HG03139 (cell line): Measurements from ENCODE around the gene PDCD1.
"Not testable (repeated sequence)": the region's sequence is repeated elsewhere in the genome, so short reads cannot be mapped to it uniquely, and the experiment has no call there.

Source experiments
- ATAC-seq: cut with Tn5 transposase; IDR thresholded peaks from one replicate; pipeline ENCODE4 v1.9.1; 2021; ENCODE audit not compliant: unreplicated experiment

The PDCD1 gene

GRCh38 chr2:241858206-241859016, at the start of gene PDCD1:
Gene PDCD1 (minus strand): TSS chr2:241858894. CDS start chr2:241858838, 56 bp downstream.
- ATAC-seq, result no peak

DNA sequence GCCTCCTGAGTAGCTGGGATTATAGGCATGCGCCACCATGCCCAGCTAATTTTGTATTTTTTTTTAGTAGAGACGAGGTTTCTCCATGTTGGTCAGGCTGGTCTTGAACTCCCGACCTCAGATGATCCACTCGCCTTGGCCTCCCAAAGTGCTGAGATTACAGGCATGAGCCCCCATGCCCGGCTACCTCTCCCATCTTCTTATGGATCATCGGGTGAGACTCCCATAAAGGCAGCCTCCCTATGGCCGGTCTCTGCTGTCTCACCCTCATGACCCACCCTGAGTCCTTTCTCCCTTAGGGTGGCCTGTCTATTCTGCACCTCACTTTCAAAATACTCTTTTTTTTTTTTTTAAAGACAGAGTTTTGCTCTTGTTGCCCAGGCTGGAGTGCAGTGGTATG, 49.1 kb upstream of the PDCD1 start:
- not testable (repeated sequence) for ATAC-seq

DNA sequence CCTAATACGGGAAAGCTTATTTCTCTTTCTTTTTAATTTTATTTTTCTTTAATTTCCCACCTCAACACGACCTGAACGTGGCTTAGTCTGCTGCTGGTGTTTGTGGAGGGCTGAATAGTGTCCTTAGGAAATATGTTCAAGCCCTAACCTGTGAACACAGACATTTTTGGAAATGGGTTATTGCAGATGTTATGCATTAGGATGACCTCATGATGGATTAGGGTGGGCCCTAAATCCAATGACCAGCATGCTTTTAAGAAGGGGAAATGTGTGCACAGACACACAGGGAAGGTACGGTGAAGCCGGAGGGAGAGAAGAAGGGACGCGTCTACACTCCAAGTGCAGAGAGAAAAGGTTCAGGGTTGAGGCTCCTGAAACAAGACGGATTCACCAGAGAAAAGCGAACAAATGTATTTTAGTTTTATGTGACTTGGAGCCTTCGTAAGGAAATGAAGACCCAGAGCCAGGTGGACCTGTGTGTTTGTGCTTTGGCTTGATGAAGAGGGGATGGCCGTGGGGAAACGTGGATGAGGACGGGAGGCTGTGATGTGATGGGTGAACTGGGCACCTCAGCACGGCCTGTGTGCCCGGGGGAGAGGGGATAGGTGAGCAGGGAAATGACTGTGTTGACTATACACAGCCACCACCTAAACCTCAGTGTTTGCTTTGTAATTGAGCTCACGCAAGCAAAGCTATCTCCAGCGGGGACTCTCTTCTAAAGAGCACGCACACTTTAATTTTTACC, 48.3 kb upstream of the PDCD1 start:
- no peak for ATAC-seq

DNA sequence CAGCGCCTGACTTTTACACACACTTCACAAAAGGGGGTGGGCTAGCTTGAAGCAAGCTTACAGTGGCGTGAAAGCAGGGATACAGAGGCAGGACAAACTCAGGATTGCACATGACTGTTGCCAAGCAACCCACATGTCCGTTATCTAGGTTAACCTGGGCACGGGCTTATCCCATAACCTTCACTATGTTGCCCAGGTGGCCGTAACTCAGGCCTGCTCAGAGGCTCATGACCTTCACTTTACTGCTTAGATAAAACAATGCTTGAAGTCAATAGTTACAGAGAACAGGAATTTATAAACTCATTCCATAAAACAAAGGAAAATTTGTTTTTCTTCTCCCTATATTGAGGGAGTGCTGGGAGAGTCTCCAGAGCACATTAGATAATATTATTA, 47.7 kb upstream of the PDCD1 start:
- not testable (repeated sequence) for ATAC-seq

GRCh38 chr2:241905716-241906377, 47.2 kb upstream of the PDCD1 start:
- no peak for ATAC-seq

DNA sequence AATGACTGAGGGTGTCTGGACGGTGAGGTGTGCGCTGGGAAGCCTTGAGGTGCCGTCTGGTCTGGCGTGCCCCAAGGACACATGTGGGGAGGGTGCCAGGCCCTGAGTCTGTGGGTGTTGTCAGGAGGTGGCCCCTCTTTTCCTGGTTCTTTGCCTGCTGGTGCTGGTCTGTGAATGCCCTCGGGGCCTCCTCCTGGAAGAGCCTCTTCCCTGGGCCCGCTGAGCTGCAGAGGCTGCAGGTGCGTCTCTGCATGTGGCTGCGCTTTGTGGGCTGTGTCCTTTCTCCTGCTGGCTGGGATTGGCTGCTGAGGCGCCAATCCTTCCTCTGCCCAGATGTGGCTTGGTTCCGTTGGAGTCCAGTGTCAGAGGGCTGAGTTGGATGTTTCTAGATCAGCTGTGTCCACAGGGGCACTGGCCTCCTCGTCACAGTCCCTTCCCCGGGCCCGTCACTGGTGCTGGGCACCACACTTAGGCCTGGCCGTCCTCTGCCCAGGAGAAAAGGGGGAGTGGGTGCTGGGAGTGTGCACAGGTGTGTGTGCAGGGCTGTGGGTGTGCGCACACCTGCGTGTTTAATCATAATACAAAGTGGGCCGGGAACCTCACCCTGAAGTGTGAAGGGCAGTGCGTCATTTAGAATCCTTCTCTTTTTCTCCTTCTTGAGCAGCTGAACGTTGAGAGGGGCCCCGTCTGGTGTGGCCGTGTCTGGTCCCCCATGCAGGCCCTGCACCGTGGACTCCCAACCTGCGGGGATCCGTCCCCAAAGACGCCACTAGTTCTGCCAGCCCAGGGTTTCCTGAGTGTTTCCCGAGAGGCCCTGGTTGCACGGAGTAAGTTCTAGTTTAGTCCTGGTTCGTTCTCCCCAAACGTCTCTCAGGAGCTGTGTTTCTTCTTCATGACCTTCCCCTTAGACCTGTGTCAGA, 46.4 kb upstream of the PDCD1 start:
- ATAC-seq, result no peak

DNA sequence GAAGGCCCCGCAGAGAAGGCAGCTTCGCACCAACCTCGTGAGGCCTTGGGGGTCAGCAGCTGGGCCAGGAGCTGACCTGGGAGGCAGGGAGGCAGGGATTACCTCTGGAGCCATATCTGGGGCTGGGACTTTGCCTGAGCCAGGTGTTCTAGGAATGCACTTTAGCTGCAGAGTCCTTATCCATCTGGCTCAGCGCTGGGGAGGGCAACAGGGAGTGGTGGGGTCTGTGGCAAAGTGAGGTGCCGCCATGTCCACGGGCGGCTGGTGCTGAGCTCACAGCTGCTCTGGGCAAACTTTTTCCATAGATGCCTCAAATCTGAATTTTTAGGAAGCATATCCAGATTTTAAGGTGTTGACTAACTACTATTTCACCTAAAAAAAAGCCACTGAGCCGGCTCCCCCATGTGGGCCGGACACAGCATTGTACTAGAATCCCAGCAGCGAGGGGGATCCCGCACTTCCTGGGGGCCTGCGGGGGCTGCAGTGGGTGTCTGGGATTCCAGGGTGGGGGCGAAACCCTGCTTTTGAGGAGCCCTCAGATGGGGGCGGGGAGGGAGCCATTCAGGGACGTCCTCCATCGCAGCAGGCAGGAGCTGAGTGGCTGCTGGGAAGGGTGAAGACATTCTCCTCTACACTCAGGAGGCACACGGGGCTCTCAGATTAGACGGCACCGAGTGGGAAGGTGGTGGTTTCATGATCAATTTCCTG, 45.5 kb upstream of the PDCD1 start:
- ATAC-seq, result no peak

GRCh38 chr2:241903121-241904010, 44.7 kb upstream of the PDCD1 start:
- no peak for ATAC-seq

DNA sequence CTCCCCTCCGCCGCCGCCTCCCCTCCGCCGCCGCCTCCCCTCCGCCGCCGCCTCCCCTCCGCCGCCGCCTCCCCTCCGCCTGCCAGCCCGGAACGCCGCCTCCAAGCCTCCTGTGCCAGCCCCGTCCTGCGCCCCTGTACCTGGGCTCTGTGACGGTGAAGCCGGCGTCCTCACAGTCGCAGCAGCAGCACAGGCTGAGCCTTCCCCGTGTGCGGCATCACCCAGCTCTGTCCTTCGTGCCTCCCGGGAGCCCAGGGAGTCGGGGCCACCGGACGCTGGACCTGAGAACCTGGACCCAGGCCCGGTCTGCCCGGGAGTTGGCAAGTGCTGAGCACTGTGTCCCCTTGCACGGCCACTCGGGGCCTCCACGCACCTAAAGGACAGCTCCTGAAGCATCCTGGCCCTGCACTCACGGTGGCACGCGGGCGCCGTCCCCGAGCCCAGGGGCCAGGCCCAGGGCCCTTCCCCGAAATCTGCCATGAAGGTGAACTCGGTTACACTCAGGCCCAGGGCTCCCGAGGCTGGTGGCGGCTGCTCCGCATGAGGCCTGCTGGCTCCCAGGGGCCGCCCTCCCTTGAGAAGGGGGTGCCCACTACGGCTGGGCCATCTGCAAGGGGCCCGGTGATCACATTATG, 43.8 kb upstream of the PDCD1 start:
- no peak for ATAC-seq

DNA sequence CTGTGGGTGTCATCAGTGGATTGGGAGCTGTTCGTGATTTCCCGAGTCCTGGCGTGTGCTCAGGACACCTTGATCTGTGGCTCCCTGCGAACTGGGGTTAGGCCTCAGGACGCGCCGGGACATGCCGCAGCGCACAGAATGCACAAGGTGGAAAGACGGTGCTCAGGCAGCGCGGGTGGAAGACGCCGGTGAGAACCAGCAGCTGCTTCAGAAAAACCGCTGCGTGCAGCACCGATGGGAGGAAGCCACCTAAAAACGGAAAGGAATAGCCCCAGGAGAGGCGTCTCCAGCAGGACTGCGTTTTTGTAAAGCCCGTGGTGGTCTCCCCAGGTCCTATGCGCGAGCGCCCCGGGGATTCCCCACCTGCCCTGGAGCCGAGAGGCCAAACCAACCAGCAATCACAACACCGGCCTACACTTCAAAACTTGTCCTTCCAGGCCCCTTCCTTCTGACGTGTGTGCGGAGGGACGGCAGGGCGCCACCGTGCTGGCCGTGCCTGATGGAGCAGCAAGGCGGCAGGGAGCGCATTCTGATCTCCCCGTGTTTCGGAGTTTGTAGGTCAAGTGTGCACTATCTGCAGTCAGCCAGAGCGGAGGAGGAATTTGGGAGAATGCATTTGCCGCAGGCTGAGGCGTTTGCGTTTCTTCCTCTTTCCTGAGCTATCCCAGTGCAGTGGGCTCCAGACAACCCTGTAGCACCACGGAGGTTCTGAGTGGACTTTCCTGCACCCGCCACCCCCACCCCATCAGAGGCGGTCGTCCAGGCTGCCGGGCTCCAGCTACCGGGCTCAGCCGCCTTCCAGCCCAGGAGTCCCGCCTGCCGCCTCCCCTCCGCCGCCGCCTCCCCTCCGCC, 43.0 kb upstream of the PDCD1 start:
- no peak for ATAC-seq

DNA sequence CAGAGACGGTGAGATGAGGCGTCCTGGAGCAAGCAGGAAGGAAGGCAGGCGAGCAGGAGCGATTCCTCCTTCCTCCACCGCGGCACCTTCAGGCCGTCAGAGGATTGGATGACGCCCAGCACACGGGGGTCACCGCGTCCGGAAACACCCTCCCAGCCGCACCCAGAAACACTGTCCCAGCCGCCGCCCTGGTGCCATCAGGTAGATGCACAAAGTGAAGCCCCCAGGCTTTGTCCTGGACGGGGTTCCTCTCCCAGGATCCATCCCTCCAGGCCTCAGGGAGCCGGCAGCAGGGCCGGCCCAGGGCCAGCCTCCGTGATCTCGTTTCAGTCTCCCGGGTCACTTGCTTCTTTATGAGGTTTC, 42.3 kb upstream of the PDCD1 start:
- no peak for ATAC-seq

GRCh38 chr2:241900251-241901017, 41.7 kb upstream of the PDCD1 start:
- no peak for ATAC-seq

- ATAC-seq, result no peak
These were observed 40.0 kb upstream of the PDCD1 start for GRCh38 chr2:241898463-241899270.

DNA sequence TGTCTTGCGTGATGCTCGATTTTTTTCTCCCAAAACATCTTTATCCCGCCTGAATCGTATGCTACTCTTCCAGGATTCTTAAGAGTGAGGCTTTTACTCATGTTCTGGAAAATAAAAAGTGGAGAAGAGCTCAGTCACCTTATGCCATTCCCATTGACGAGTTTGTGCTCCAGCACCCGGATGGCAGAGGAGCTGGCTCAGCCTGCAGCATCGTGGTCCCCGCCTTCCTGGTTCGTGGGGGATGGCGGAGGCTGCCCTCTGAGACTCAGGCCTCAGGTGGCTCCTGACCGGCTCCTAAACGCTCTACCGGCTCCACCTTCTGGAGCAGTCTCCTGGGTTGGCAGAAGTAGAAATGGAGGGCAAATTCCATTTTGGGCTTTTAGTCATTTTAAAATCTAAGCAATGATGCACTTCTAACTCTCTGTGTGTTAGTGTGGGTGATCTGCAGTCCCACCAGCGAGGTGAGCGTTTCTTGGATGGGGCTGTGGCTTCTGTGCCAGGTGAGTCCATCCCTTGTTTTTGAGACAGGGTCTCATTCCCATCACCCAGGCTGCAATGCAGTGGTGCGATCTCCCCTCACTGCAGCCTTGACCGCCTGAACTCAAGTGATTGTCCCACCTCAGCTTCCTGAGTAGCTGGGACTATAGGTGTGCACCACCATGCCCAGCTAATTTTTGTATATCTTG, 38.7 kb upstream of the PDCD1 start:
- no peak for ATAC-seq

- ATAC-seq, result no peak
These were observed 38.1 kb upstream of the PDCD1 start for GRCh38 chr2:241896746-241897201.
